CD14-positive monocyte (primary cell): ENCODE data around the gene GPRC5C. TPM values are rescaled to one million over a fixed set of nuclear protein-coding genes. Genes with fewer than 3 reads are reported as not detected.

Experiments
- DNase-seq, 3 donors: peaks; one replicate each; pipeline ENCODE4 v3.0.0-alpha.2; 2011 to 2022
- H2AFZ ChIP-seq: 2 replicates; pipeline ENCODE4 v1.6.0; 2012; ENCODE audit warnings: mild to moderate bottlenecking, low read depth, low read length, inconsistent platforms; ENCODE audit not compliant: insufficient read depth, poor library complexity, severe bottlenecking
- H3K27ac ChIP-seq, 2 donors: 1 replicate in 1 of 2; 2 replicates in 1 of 2; pipeline ENCODE4 v1.5.1; 2012 to 2013; ENCODE audit warnings: low read length in 2 of 2, control low read depth in 1 of 2, inconsistent platforms in 1 of 2, low read depth in 1 of 2, mild to moderate bottlenecking in 1 of 2
- H3K27me3 ChIP-seq, 2 donors: one replicate each; pipeline versions ENCODE4 v1.6.0 to v1.6.1; 2011 to 2013; ENCODE audit warnings: low read length in 2 of 2; ENCODE audit not compliant: control insufficient read depth in 2 of 2, insufficient read depth in 2 of 2
- H3K36me3 ChIP-seq, 2 donors: replicated peaks in 1 of 2; 1 replicate in 1 of 2; 2 replicates in 1 of 2; pipeline versions ENCODE4 v1.5.1 to v1.6.1; 2012 to 2013; ENCODE audit warnings: low read length in 2 of 2, control low read depth in 1 of 2, inconsistent platforms in 1 of 2, mild to moderate bottlenecking in 1 of 2; ENCODE audit not compliant: insufficient read depth in 2 of 2, control insufficient read depth in 1 of 2
- H3K4me1 ChIP-seq, 2 donors: 1 replicate in 1 of 2; 2 replicates in 1 of 2; pipeline versions ENCODE4 v1.5.1 to v1.6.1; 2012 to 2013; ENCODE audit warnings: low read length in 2 of 2, control low read depth in 1 of 2, inconsistent platforms in 1 of 2, mild to moderate bottlenecking in 1 of 2, moderate library complexity in 1 of 2; ENCODE audit not compliant: insufficient read depth in 2 of 2, control insufficient read depth in 1 of 2
- H3K4me2 ChIP-seq: replicated peaks from 2 replicates; pipeline ENCODE3; 2012; ENCODE audit warnings: low read length, moderate library complexity, mild to moderate bottlenecking; ENCODE audit not compliant: poor library complexity, severe bottlenecking; ENCODE audit errors: extremely low read depth
- H3K4me3 ChIP-seq, 3 experiments: fragments of 200-600 bp in 1 of 3; sonication (generic) in 1 of 3; replicated peaks in 1 of 3; 1 replicate in 2 of 3; 2 replicates in 1 of 3; pipeline ENCODE4 v1.5.1; 2011 to 2013; ENCODE audit warnings: low read length in 3 of 3, mild to moderate bottlenecking in 3 of 3, control low read depth in 2 of 3, low read depth in 2 of 3, inconsistent platforms in 1 of 3, moderate library complexity in 1 of 3
- H3K79me2 ChIP-seq: 2 replicates; pipeline ENCODE4 v1.6.0; 2012; ENCODE audit warnings: mild to moderate bottlenecking, control low read depth, inconsistent platforms, low read length, moderate library complexity; ENCODE audit not compliant: insufficient read depth
- H3K9ac ChIP-seq: 2 replicates; pipeline ENCODE4 v1.6.0; 2017; ENCODE audit warnings: low read length, mild to moderate bottlenecking; ENCODE audit not compliant: insufficient read depth, poor library complexity, severe bottlenecking
- H3K9me3 ChIP-seq, 2 donors: replicated peaks in 1 of 2; 1 replicate in 1 of 2; 2 replicates in 1 of 2; pipeline versions ENCODE4 v1.5.1 to v1.6.1; 2012 to 2013; ENCODE audit warnings: low read length in 2 of 2, control low read depth in 1 of 2; ENCODE audit not compliant: control insufficient read depth in 1 of 2, insufficient read depth in 1 of 2
- H4K20me1 ChIP-seq: 2 replicates; pipeline ENCODE4 v1.6.0; 2012; ENCODE audit warnings: mild to moderate bottlenecking, low read length, control low read depth, moderate library complexity; ENCODE audit not compliant: insufficient read depth
- H3K27ac Mint-ChIP-seq, 7 donors: one replicate each; pipeline ENCODE4 v1.8.0; 2020; ENCODE audit warnings: mild to moderate bottlenecking in 7 of 7, mixed read lengths in 7 of 7, moderate library complexity in 6 of 7, inconsistent platforms in 2 of 7
- H3K27me3 Mint-ChIP-seq, 3 donors: one replicate each; pipeline ENCODE4 v1.8.0; 2021 to 2022; ENCODE audit warnings: low read depth in 3 of 3, mild to moderate bottlenecking in 3 of 3, mixed read lengths in 3 of 3, moderate library complexity in 3 of 3, inconsistent platforms in 1 of 3
- H3K36me3 Mint-ChIP-seq, 2 donors: one replicate each; pipeline ENCODE4 v1.8.0; 2020; ENCODE audit warnings: mixed read lengths in 2 of 2, inconsistent platforms in 1 of 2, mild to moderate bottlenecking in 1 of 2
- H3K4me1 Mint-ChIP-seq: one replicate; pipeline ENCODE4 v1.8.0; 2020; ENCODE audit warnings: mild to moderate bottlenecking, mixed read lengths
- H3K4me3 Mint-ChIP-seq, 2 donors: one replicate each; pipeline ENCODE4 v1.8.0; 2020; ENCODE audit warnings: mild to moderate bottlenecking in 2 of 2, mixed read lengths in 2 of 2, moderate library complexity in 1 of 2
- H3K9me3 Mint-ChIP-seq, 7 donors: one replicate each; pipeline ENCODE4 v1.8.0; 2020 to 2022; ENCODE audit warnings: mixed read lengths in 7 of 7, mild to moderate bottlenecking in 6 of 7, moderate library complexity in 6 of 7, inconsistent platforms in 2 of 7
- WGBS: methylation state at CpG from one replicate; pipeline ENCODE4 v1.1.5; 2013; ENCODE audit warnings: missing lambda C conversion rate; ENCODE audit not compliant: insufficient coverage; 5-methylcytosine and 5-hydroxymethylcytosine counted together
- intact Hi-C, 2 donors: fragments of 100-400 bp; cut with micrococcal nuclease; formaldehyde crosslinking; loops; one replicate each; pipeline versions ENCODE4 v1.15.0 to v1.15.1; 2023
- polyA plus RNA-seq, 3 donors: library from polyadenylated mRNA; depleted of rRNA in 1 of 3; unstranded in 2 of 3; stranded (reverse) in 1 of 3; fragments of 300-500 nt in 2 of 3; fragments of >200 nt in 1 of 3; fragmentation: Illumina TruSeq in 2 of 3; gene quantifications; 1 replicate in 2 of 3; 2 replicates in 1 of 3; pipeline ENCODE4 v1.2.3, GENCODE V29; 2012 to 2021
- TF ChIP-seq, protein P1 (sequence below): fragments of 200-600 bp; IDR thresholded peaks from one replicate; pipeline ENCODE4 v1.8.0; 2022; ENCODE audit warnings: antibody characterized with exemption, mild to moderate bottlenecking

GPRC5C gene
- polyA plus RNA-seq, 3 donors: 0.47 to 3.3 (median 1.9) TPM

DNA sequence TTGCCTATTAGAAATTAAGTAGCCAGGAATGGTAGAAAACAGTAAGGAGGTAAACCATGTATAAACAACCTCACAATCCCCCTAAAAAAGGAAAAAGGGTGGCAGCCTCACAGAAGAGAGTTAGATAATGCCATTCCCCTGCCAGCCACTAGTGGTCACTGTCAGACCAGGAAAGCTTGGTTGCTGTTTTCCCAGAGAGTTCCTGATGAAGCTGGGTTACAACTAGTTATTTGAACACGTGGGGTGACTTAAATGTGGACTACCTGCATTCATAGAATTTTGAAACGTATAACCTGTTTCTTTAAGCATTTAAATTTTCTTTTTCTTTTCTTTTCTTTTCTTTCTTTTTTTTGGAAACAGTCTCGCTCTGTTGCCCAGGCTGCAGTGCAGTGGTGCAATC, 5.8 kb downstream of the GPRC5C start:
- H3K4me3 ChIP-seq: no peak overlapping the region
- WGBS: 100% methylated on average over 2 of the region's 3 CpGs

DNA sequence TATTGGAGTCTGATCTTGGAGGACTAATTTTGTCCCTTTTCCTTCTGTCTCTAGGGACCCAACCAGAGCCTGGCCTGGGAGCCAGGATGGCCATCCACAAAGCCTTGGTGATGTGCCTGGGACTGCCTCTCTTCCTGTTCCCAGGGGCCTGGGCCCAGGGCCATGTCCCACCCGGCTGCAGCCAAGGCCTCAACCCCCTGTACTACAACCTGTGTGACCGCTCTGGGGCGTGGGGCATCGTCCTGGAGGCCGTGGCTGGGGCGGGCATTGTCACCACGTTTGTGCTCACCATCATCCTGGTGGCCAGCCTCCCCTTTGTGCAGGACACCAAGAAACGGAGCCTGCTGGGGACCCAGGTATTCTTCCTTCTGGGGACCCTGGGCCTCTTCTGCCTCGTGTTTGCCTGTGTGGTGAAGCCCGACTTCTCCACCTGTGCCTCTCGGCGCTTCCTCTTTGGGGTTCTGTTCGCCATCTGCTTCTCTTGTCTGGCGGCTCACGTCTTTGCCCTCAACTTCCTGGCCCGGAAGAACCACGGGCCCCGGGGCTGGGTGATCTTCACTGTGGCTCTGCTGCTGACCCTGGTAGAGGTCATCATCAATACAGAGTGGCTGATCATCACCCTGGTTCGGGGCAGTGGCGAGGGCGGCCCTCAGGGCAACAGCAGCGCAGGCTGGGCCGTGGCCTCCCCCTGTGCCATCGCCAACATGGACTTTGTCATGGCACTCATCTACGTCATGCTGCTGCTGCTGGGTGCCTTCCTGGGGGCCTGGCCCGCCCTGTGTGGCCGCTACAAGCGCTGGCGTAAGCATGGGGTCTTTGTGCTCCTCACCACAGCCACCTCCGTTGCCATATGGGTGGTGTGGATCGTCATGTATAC, 8.0 kb downstream of the GPRC5C start:
- Mint-ChIP-seq H3K4me1 (peaks cover 31% of the 10 kb centered on the region), H3K9me3 (peaks cover 11 to 38% (median 31%) of the 10 kb centered on the region in 7 donors), H3K27me3 (peaks cover 19 to 22% (median 21%) of the 10 kb centered on the region in 3 donors), H3K36me3 (peaks cover 0 to 1% of the 10 kb centered on the region in 2 donors), H3K27ac (no peak overlapping the region), H3K4me3 (no peak overlapping the region)
- no peak overlapping the region for H2AFZ ChIP-seq
- peaks cover 22 to 25% of the 10 kb centered on the region in 2 donors for H3K9me3 ChIP-seq
- peaks cover 35 to 37% of the 10 kb centered on the region in 2 donors for H3K4me1 ChIP-seq
- H3K27me3 ChIP-seq: peaks cover 0 to 13% of the 10 kb centered on the region in 2 donors
- no peaks in the 10 kb centered on the region for H3K79me2 ChIP-seq
- no peak overlapping the region for H3K4me2 ChIP-seq
- no peaks in the 10 kb centered on the region for H3K36me3 ChIP-seq
- DNase-seq: no peak
- TF ChIP-seq, protein P1, sequence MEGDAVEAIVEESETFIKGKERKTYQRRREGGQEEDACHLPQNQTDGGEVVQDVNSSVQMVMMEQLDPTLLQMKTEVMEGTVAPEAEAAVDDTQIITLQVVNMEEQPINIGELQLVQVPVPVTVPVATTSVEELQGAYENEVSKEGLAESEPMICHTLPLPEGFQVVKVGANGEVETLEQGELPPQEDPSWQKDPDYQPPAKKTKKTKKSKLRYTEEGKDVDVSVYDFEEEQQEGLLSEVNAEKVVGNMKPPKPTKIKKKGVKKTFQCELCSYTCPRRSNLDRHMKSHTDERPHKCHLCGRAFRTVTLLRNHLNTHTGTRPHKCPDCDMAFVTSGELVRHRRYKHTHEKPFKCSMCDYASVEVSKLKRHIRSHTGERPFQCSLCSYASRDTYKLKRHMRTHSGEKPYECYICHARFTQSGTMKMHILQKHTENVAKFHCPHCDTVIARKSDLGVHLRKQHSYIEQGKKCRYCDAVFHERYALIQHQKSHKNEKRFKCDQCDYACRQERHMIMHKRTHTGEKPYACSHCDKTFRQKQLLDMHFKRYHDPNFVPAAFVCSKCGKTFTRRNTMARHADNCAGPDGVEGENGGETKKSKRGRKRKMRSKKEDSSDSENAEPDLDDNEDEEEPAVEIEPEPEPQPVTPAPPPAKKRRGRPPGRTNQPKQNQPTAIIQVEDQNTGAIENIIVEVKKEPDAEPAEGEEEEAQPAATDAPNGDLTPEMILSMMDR: no peak
- H3K9ac ChIP-seq: no peak overlapping the region
- 51% methylated on average over 25 of the region's 31 CpGs for WGBS
- H4K20me1 ChIP-seq: no peaks in the 10 kb centered on the region
- no peak overlapping the region for H3K4me3 ChIP-seq
- H3K27ac ChIP-seq: no peak overlapping the region
- intact Hi-C loops: no loop called here

More for the DNA sequence above, 5.8 kb downstream of the GPRC5C start:
- Histone ChIP-seq H3K79me2 (no peaks in the 10 kb centered on the region), H2AFZ (no peak overlapping the region), H3K27ac (no peak overlapping the region), H3K4me2 (no peak overlapping the region), H4K20me1 (no peaks in the 10 kb centered on the region), H3K9ac (no peak overlapping the region), H3K36me3 (no peaks in the 10 kb centered on the region), H3K9me3 (peaks cover 22 to 25% of the 10 kb centered on the region in 2 donors), H3K4me1 (peaks cover 13 to 15% of the 10 kb centered on the region in 2 donors), H3K27me3 (peaks cover 10 to 32% of the 10 kb centered on the region in 2 donors)
- peak in 2 of 3 donors; percentile 36 to 40 for DNase-seq
- peaks cover 39 to 44% (median 41%) of the 10 kb centered on the region in 3 donors for H3K27me3 Mint-ChIP-seq
- peaks cover 11 to 47% (median 33%) of the 10 kb centered on the region in 7 donors for H3K9me3 Mint-ChIP-seq
- H3K4me1 Mint-ChIP-seq: peaks cover 9% of the 10 kb centered on the region
- TF ChIP-seq, protein P1: peak; percentile 94
- intact Hi-C loops: no loop called here
- H3K36me3 Mint-ChIP-seq: peaks cover 0 to 2% of the 10 kb centered on the region in 2 donors
- H3K27ac Mint-ChIP-seq: peak overlapping the region in 2 of 7 donors; percentile 22 to 25
- H3K4me3 Mint-ChIP-seq: no peak overlapping the region
